WTC11 (cell line): ENCODE data around the gene C3orf70. TPM values are rescaled to one million over a fixed set of nuclear protein-coding genes. Genes with fewer than 3 reads are reported as not detected.

Experiments
- ATAC-seq: fragments of 200-7000 bp; cut with Tn5 transposase; 2 replicates; pipeline ENCODE4 v1.10.0; 2021; ENCODE audit warnings: mild to moderate bottlenecking, moderate library complexity
- CTCF ChIA-PET: fragments of 300-600 bp; sonication (Branson Sonifier 250); formaldehyde crosslinking; loops from one replicate; lab custom pipeline; 2021; ENCODE audit warnings: antibody characterized with exemption; lab: Charles Lee
- POLR2A ChIA-PET: fragments of 350-600 bp; sonication (Branson Sonifier 250); formaldehyde crosslinking; loops from one replicate; lab custom pipeline; 2021; ENCODE audit warnings: antibody characterized with exemption; lab: Charles Lee
- DNase-seq: peaks from one replicate; pipeline ENCODE4 v3.0.0; 2021; ENCODE audit warnings: low spot score
- H3K27ac Mint-ChIP-seq: 2 replicates; pipeline ENCODE4 v1.8.0; 2021; ENCODE audit warnings: mixed read lengths
- H3K27me3 Mint-ChIP-seq: 2 replicates; pipeline ENCODE4 v1.8.0; 2021; ENCODE audit warnings: low read depth, mild to moderate bottlenecking, moderate library complexity, mixed read lengths
- H3K36me3 Mint-ChIP-seq: 2 replicates; pipeline ENCODE4 v1.8.0; 2021; ENCODE audit warnings: mixed read lengths
- H3K4me1 Mint-ChIP-seq: 2 replicates; pipeline ENCODE4 v1.8.0; 2022; ENCODE audit warnings: mixed read lengths
- H3K4me3 Mint-ChIP-seq: 2 replicates; pipeline ENCODE4 v1.8.0; 2021; ENCODE audit warnings: mild to moderate bottlenecking, moderate library complexity, mixed read lengths
- H3K9me3 Mint-ChIP-seq: 2 replicates; pipeline ENCODE4 v1.8.0; 2021; ENCODE audit warnings: mixed read lengths
- CDX4 ChIP-seq: fragments of 250-450 bp; sonication (Bioruptor Pico); IDR thresholded peaks from 2 replicates; pipeline ENCODE4 v1.9.0; 2021; ENCODE audit warnings: moderate library complexity, mild to moderate bottlenecking, inconsistent platforms, borderline replicate concordance
- CREM ChIP-seq: sonication (generic); formaldehyde crosslinking; IDR thresholded peaks from 2 replicates; pipeline ENCODE4 v1.8.1; 2022; ENCODE audit warnings: mild to moderate bottlenecking, missing genetic modification reagents, moderate library complexity
- CTCF ChIP-seq: fragments of 200-600 bp; IDR thresholded peaks from 2 replicates; pipeline ENCODE4 v1.8.0; 2022; ENCODE audit warnings: antibody characterized with exemption
- E2F4 ChIP-seq: sonication (generic); formaldehyde crosslinking; IDR thresholded peaks from 2 replicates; pipeline ENCODE4 v1.8.1; 2022; ENCODE audit warnings: low read depth, mild to moderate bottlenecking, moderate library complexity, missing genetic modification reagents, borderline replicate concordance
- GTF2I ChIP-seq: fragments of 250-450 bp; sonication (Bioruptor Pico); conservative IDR thresholded peaks from 2 replicates; pipeline ENCODE4 v1.4.0; 2021; ENCODE audit warnings: mild to moderate bottlenecking
- NFYB ChIP-seq: sonication (generic); formaldehyde crosslinking; conservative IDR thresholded peaks from 2 replicates; pipeline ENCODE4 v1.8.0; 2022; ENCODE audit warnings: low read depth, missing genetic modification reagents
- PRDM15 ChIP-seq: sonication (generic); formaldehyde crosslinking; IDR thresholded peaks from 2 replicates; pipeline ENCODE4 v1.8.0; 2022; ENCODE audit warnings: missing genetic modification reagents
- PRRX2 ChIP-seq: fragments of 250-450 bp; sonication (Bioruptor Pico); IDR thresholded peaks from 2 replicates; pipeline ENCODE4 v1.8.0; 2021; ENCODE audit warnings: mild to moderate bottlenecking
- SOX15 ChIP-seq: fragments of 250-450 bp; sonication (Bioruptor Pico); IDR thresholded peaks from 2 replicates; pipeline ENCODE4 v1.9.0; 2021; ENCODE audit warnings: mild to moderate bottlenecking
- TEAD1 ChIP-seq: sonication (generic); formaldehyde crosslinking; IDR thresholded peaks from 2 replicates; pipeline ENCODE4 v1.8.0; 2022; ENCODE audit warnings: mild to moderate bottlenecking, missing genetic modification reagents
- TEAD4 ChIP-seq: sonication (generic); formaldehyde crosslinking; IDR thresholded peaks from 2 replicates; pipeline ENCODE4 v1.8.0; 2022; ENCODE audit warnings: mild to moderate bottlenecking, missing genetic modification reagents
- USF2 ChIP-seq: sonication (generic); formaldehyde crosslinking; IDR thresholded peaks from 2 replicates; pipeline ENCODE4 v1.8.1; 2023; ENCODE audit warnings: mild to moderate bottlenecking, missing genetic modification reagents, moderate library complexity
- ZNF121 ChIP-seq: sonication (generic); formaldehyde crosslinking; IDR thresholded peaks from 2 replicates; pipeline ENCODE4 v1.8.0; 2023; ENCODE audit warnings: missing genetic modification reagents
- total RNA-seq: library from RNA; stranded (reverse); gene quantifications from 3 replicates; pipeline ENCODE4 v1.2.3, GENCODE V29; 2021
- TF ChIP-seq, protein P1 (sequence below): sonication (generic); formaldehyde crosslinking; IDR thresholded peaks from 2 replicates; pipeline ENCODE4 v1.8.1; 2022; ENCODE audit warnings: low read depth, missing genetic modification reagents, borderline replicate concordance

C3orf70 gene
- total RNA-seq, 1 experiment from 2014 or later, result 0.70 TPM

DNA sequence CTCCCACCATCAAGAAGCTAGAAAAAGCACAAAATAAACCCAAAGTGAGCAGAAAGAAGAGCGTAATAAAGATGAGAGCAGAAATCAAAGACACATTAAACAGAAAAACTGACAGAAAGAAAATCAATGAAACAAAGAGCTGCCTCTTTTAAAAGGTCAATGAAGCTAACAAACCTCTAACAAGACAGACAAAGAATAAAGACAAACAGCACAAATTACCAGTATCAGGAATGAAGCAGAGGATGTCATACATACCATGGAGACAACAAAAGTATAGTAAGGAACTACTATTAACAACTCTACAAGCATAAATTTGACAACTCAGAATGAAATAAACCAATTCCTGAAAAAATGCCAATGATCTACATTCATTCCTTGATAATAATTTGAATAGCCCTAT is 15.0 kb downstream of the C3orf70 start (continued):
- no peak for TF ChIP-seq PRDM15 (CRISPR knock-in tag)
- TF ChIP-seq, all 79 proteins: peak for 0

GRCh38 chr3:185134509-185134908 is 18.4 kb downstream of the C3orf70 start:
- Mint-ChIP-seq H3K27ac (no peak overlapping the region), H3K36me3 (no peaks in the 10 kb centered on the region), H3K4me1 (no peaks in the 10 kb centered on the region), H3K4me3 (no peak overlapping the region), H3K27me3 (no peaks in the 10 kb centered on the region)
- ATAC-seq, result no peak
- no peak for DNase-seq
- ChIA-PET POLR2A (no interaction called here), CTCF (no interaction called here)
- TF ChIP-seq TEAD4 (CRISPR knock-in tag), result no peak
- no peak for TF ChIP-seq CTCF
- no peak for TF ChIP-seq PRRX2 (CRISPR knock-in tag)
- no peak for TF ChIP-seq SOX15 (CRISPR knock-in tag)
- no peak for TF ChIP-seq USF2 (CRISPR knock-in tag)
- TF ChIP-seq, protein P1, sequence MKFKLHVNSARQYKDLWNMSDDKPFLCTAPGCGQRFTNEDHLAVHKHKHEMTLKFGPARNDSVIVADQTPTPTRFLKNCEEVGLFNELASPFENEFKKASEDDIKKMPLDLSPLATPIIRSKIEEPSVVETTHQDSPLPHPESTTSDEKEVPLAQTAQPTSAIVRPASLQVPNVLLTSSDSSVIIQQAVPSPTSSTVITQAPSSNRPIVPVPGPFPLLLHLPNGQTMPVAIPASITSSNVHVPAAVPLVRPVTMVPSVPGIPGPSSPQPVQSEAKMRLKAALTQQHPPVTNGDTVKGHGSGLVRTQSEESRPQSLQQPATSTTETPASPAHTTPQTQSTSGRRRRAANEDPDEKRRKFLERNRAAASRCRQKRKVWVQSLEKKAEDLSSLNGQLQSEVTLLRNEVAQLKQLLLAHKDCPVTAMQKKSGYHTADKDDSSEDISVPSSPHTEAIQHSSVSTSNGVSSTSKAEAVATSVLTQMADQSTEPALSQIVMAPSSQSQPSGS, result no peak
- no peak for TF ChIP-seq TEAD1 (CRISPR knock-in tag)
- no peak for TF ChIP-seq ZNF121 (CRISPR knock-in tag)
- no peak for TF ChIP-seq E2F4
- TF ChIP-seq, all 79 proteins: peak for 0
- no peaks in the 10 kb centered on the region for H3K9me3 Mint-ChIP-seq

GRCh38 chr3:185131602-185132256 is 21.1 kb downstream of the C3orf70 start:
- Mint-ChIP-seq H3K4me1 (no peaks in the 10 kb centered on the region), H3K4me3 (no peak overlapping the region), H3K9me3 (no peaks in the 10 kb centered on the region), H3K27me3 (no peaks in the 10 kb centered on the region), H3K36me3 (no peaks in the 10 kb centered on the region), H3K27ac (no peak overlapping the region)
- POLR2A ChIA-PET, result no interaction called here
- TF ChIP-seq NFYB (CRISPR knock-in tag) (no peak), CREM (CRISPR knock-in tag) (no peak), CDX4 (no peak), E2F4 (no peak), GTF2I (CRISPR knock-in tag) (no peak)
- ATAC-seq (no peak), DNase-seq (no peak)
- CTCF ChIA-PET, result interaction anchor here (0.7 to 1.4 kb wide), 2 partner anchors 138 to 149 kb away, joined by 3 read pairs; no protein-coding TSS in a partner anchor
